SK-N-SH (cell line): Measurements from ENCODE around the gene GPR3. TPM values are rescaled to one million over a fixed set of nuclear protein-coding genes. Genes with fewer than 3 reads are reported as not detected.

Experiments used
- CTCF ChIA-PET: fragments of 300-600, 350-600 bp; formaldehyde crosslinking; extraction: SDS; loops from one replicate; lab custom pipeline; 2021; lab: Yijun Ruan, JAX
- POLR2A ChIA-PET: fragments of 350-600 bp; sonication (Branson Sonifier 250); formaldehyde crosslinking; extraction: SDS; loops from one replicate; lab custom pipeline; 2020; ENCODE audit warnings: antibody characterized with exemption, inconsistent platforms; lab: Yijun Ruan, JAX
- DNase-seq: peaks from one replicate; pipeline ENCODE4 v3.0.0; 2012
- H2AFZ ChIP-seq: fragments of 200-600 bp; sonication (generic); 2 replicates; pipeline ENCODE4 v1.8.1; 2016; ENCODE audit warnings: antibody characterized with exemption, mild to moderate bottlenecking, low read depth
- H3F3A ChIP-seq: fragments of 200-600 bp; sonication (generic); replicated peaks from 2 replicates; pipeline ENCODE3; 2016; ENCODE audit warnings: antibody characterized with exemption, mild to moderate bottlenecking; ENCODE audit not compliant: insufficient read depth
- H3K27ac ChIP-seq, 2 experiments: fragments of 200-500 bp in 1 of 2; fragments of 200-600 bp in 1 of 2; sonication (Bioruptor generic) in 1 of 2; sonication (generic), shearing (Covaris generic) in 1 of 2; 2 replicates each; pipeline versions ENCODE4 v1.5.1 to v1.6.1; 2014 to 2016; ENCODE audit warnings: low read depth in 2 of 2, inconsistent platforms in 1 of 2, low read length in 1 of 2, mild to moderate bottlenecking in 1 of 2, mixed read lengths in 1 of 2
- H3K27me3 ChIP-seq: fragments of 200-600 bp; sonication (generic), shearing (Covaris generic); 2 replicates; pipeline ENCODE4 v1.6.1; 2016; ENCODE audit warnings: mixed run types; ENCODE audit not compliant: insufficient read depth
- H3K36me3 ChIP-seq, 2 experiments: fragments of 200-500 bp in 1 of 2; fragments of 200-600 bp in 1 of 2; sonication (Bioruptor generic) in 1 of 2; sonication (generic) in 1 of 2; replicated peaks in 1 of 2; 2 replicates each; pipeline versions ENCODE3 to v1.5.1; 2014 to 2016; ENCODE audit warnings: low read length in 1 of 2, mild to moderate bottlenecking in 1 of 2; ENCODE audit not compliant: insufficient read depth in 2 of 2, control insufficient read depth in 1 of 2
- H3K4me1 ChIP-seq, 2 experiments: fragments of 200-500 bp in 1 of 2; fragments of 200-600 bp in 1 of 2; sonication (Bioruptor generic) in 1 of 2; sonication (generic), shearing (Covaris generic) in 1 of 2; 2 replicates each; pipeline versions ENCODE4 v1.5.1 to v1.6.1; 2014 to 2016; ENCODE audit warnings: low read depth in 1 of 2, low read length in 1 of 2, mixed run types in 1 of 2; ENCODE audit not compliant: insufficient read depth in 2 of 2, control insufficient read depth in 1 of 2
- H3K4me2 ChIP-seq: fragments of 200-600 bp; sonication (generic), shearing (Covaris generic); 2 replicates; pipeline ENCODE4 v1.6.1; 2017; ENCODE audit warnings: mixed run types
- H3K4me3 ChIP-seq, 2 experiments: fragments of 200-500 bp in 1 of 2; fragments of 200-600 bp in 1 of 2; sonication (Bioruptor generic) in 1 of 2; sonication (generic), shearing (Covaris generic) in 1 of 2; 2 replicates each; pipeline versions ENCODE4 v1.5.1 to v1.8.1; 2014 to 2016; ENCODE audit warnings: low read depth in 2 of 2, inconsistent platforms in 1 of 2, low read length in 1 of 2, mild to moderate bottlenecking in 1 of 2, mixed read lengths in 1 of 2, moderate library complexity in 1 of 2
- H3K79me2 ChIP-seq: fragments of 200-600 bp; sonication (generic); 2 replicates; pipeline ENCODE4 v1.8.1; 2017; ENCODE audit warnings: mild to moderate bottlenecking; ENCODE audit not compliant: insufficient read depth
- H3K9ac ChIP-seq: fragments of 200-600 bp; sonication (generic); 2 replicates; pipeline ENCODE4 v1.6.1; 2017; ENCODE audit warnings: mixed run types
- H3K9me2 ChIP-seq: fragments of 200-600 bp; sonication (generic); 2 replicates; pipeline ENCODE4 v1.6.1; 2017; ENCODE audit warnings: mixed run types
- H3K9me3 ChIP-seq: fragments of 200-600 bp; sonication (generic); 2 replicates; pipeline ENCODE4 v1.6.1; 2017; ENCODE audit warnings: mixed run types, mild to moderate bottlenecking, moderate library complexity
- H4K20me1 ChIP-seq: fragments of 200-600 bp; sonication (generic); 2 replicates; pipeline ENCODE4 v1.6.1; 2017; ENCODE audit warnings: mild to moderate bottlenecking, mixed run types; ENCODE audit not compliant: insufficient read depth
- CHD2 ChIP-seq: fragments of 150-350 bp; IDR thresholded peaks from 2 replicates; pipeline ENCODE4 v1.6.1; 2018; ENCODE audit warnings: low read length; ENCODE audit not compliant: partially characterized antibody
- CTCF ChIP-seq: fragments of 200-600 bp; sonication (generic); IDR thresholded peaks from 2 replicates; pipeline ENCODE4 v1.6.1; 2017; ENCODE audit warnings: antibody characterized with exemption, mild to moderate bottlenecking, moderate library complexity
- ELF1 ChIP-seq: IDR thresholded peaks from 2 replicates; pipeline ENCODE4 v1.4.0; 2012
- FOSL2 ChIP-seq: IDR thresholded peaks from 2 replicates; pipeline ENCODE4 v1.4.0; 2012; ENCODE audit warnings: low read depth, mild to moderate bottlenecking, moderate library complexity, borderline replicate concordance
- FOXM1 ChIP-seq: IDR thresholded peaks from 2 replicates; pipeline ENCODE4 v1.4.0; 2012; ENCODE audit warnings: low read depth, mild to moderate bottlenecking
- IRF3 ChIP-seq: fragments of 150-350 bp; IDR thresholded peaks from 2 replicates; pipeline ENCODE4 v1.6.1; 2016; ENCODE audit warnings: mild to moderate bottlenecking, low read depth, low read length
- JUND ChIP-seq: IDR thresholded peaks from 2 replicates; pipeline ENCODE4 v1.4.0; 2012
- MAX ChIP-seq: IDR thresholded peaks from 2 replicates; pipeline ENCODE4 v1.4.0; 2012; ENCODE audit warnings: low read depth
- MEF2A ChIP-seq: IDR thresholded peaks from 2 replicates; pipeline ENCODE4 v1.4.0; 2012; ENCODE audit warnings: low read depth, borderline replicate concordance
- NFIC ChIP-seq: IDR thresholded peaks from 2 replicates; pipeline ENCODE4 v1.4.0; 2012; ENCODE audit warnings: borderline replicate concordance
- PBX3 ChIP-seq: IDR thresholded peaks from 2 replicates; pipeline ENCODE4; 2012
- POLR2AphosphoS5 ChIP-seq: IDR thresholded peaks from 2 replicates; pipeline ENCODE4 v1.6.1; 2012; ENCODE audit warnings: low read depth, low read length
- RAD21 ChIP-seq: IDR thresholded peaks from 2 replicates; pipeline ENCODE4 v1.6.1; 2012; ENCODE audit warnings: mild to moderate bottlenecking, low read length
- SMC3 ChIP-seq: IDR thresholded peaks from 2 replicates; pipeline ENCODE4 v1.6.1; 2012; ENCODE audit warnings: low read depth, low read length, improper control_type of control experiment
- WGBS: methylation state at CpG from one replicate; pipeline ENCODE4 v1.1.6; 2017; ENCODE audit warnings: low lambda C conversion rate; 5-methylcytosine and 5-hydroxymethylcytosine counted together
- polyA plus RNA-seq, 3 experiments: library from polyadenylated mRNA; depleted of rRNA; stranded (reverse); fragments of >200 nt; gene quantifications; 2 replicates each; pipeline ENCODE4 v1.2.3, GENCODE V29; 2012

The GPR3 gene
- polyA plus RNA-seq, 1 of the 3 experiments (the other 2 are of a cell fraction): 6.0 TPM

- H3K9ac ChIP-seq: no peak overlapping the region
- CTCF ChIA-PET: interaction anchor here (1.2 to 9.6 kb wide), 8 partner anchors 8 to 65 kb away, joined by 3 to 154 read pairs (median 17); partner anchors contain the start of gene CD164L2
- DNase-seq: no peak
- no peaks in the 10 kb centered on the region for H3K9me3 ChIP-seq
- H3K4me1 ChIP-seq: peaks cover 4 to 14% of the 10 kb centered on the region in 2 experiments; a peak in 2 of 4 replicates
- H3K4me3 ChIP-seq: no peak overlapping the region
- H3K79me2 ChIP-seq: peaks cover 9% of the 10 kb centered on the region; the same call in 1 of the 2 replicates
- no peak overlapping the region; a peak in 1 of 4 replicates for H3K27ac ChIP-seq
- peaks cover 9% of the 10 kb centered on the region for H3F3A ChIP-seq
- H2AFZ ChIP-seq: no peak overlapping the region
- POLR2A ChIA-PET: interaction anchor here (0.7 kb wide), 1 partner anchor 274 kb away, joined by 3 read pairs; no protein-coding TSS in a partner anchor
- no peaks in the 10 kb centered on the region for H4K20me1 ChIP-seq
- no peaks in the 10 kb centered on the region for H3K9me2 ChIP-seq
- no peaks in the 10 kb centered on the region for H3K27me3 ChIP-seq
- H3K4me2 ChIP-seq: no peak overlapping the region
- 84% methylated on average over 14 of the region's 26 CpGs for WGBS
- TF ChIP-seq MAX: no peak
- no peak for TF ChIP-seq IRF3
- TF ChIP-seq SMC3: no peak
- TF ChIP-seq ELF1: no peak
- no peak for TF ChIP-seq FOSL2
- no peak for TF ChIP-seq CTCF
- TF ChIP-seq MEF2A: no peak
- no peak for TF ChIP-seq RAD21
- no peak for TF ChIP-seq NFIC
- TF ChIP-seq CHD2: no peak
- no peak for TF ChIP-seq PBX3
- no peak for TF ChIP-seq POLR2AphosphoS5
- no peak for TF ChIP-seq JUND
- TF ChIP-seq FOXM1: no peak
- H3K36me3 ChIP-seq: peaks cover 0 to 27% of the 10 kb centered on the region in 2 experiments
Measured at GRCh38 chr1:27363766-27364695, 28.4 kb upstream of the GPR3 start.
